DLD1 (cell line): ENCODE data around the gene PANK4.
"Not testable (repeated sequence)": the region's sequence is repeated elsewhere in the genome, so short reads cannot be mapped to it uniquely, and the experiment has no call there.

Experiments
- in situ Hi-C: cut with HindIII; loops from 2 replicates; pipeline ENCODE4 v1.10.0; 2017; ENCODE audit warnings: low sequenced_read_pairs

The PANK4 gene

DNA sequence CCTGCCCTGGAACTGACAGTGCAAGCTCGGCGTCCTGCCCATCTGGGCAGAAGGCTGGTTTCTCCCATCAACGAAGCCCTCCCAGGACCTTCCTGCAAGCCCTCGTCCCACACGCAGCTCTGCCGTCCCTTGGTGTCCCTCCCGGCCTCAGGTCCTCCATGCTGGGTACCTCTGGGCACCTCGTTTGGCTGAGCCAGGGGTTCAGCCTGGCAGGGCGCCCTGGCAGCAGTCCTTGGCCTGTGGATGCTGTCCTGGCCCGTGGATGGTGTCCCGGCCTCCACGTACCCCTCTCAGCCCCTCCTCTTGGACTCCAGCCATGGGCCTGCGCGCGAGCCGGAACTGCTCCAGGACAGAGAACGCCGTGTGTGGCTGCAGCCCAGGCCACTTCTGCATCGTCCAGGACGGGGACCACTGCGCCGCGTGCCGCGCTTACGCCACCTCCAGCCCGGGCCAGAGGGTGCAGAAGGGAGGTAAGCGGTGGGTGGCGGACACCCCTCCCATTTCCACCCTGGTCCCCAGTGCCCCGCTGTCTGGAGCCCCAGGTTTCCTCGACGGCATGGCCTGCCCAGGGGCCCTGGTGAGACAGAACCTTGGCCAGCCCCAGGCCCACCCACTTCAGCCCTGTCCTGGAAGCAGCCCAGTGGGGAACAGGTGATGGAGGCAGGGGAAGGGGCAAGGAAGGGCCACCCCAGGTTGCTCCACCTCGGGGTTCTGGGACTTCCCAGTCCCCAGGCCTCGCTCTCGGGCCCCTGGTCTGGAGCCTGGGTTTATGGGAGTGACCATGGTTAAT is 33.3 kb upstream of the PANK4 start:
- in situ Hi-C loops: no loop called here

GRCh38 chr1:2558861-2559260 is 32.5 kb upstream of the PANK4 start:
- in situ Hi-C loops: no loop called here

DNA sequence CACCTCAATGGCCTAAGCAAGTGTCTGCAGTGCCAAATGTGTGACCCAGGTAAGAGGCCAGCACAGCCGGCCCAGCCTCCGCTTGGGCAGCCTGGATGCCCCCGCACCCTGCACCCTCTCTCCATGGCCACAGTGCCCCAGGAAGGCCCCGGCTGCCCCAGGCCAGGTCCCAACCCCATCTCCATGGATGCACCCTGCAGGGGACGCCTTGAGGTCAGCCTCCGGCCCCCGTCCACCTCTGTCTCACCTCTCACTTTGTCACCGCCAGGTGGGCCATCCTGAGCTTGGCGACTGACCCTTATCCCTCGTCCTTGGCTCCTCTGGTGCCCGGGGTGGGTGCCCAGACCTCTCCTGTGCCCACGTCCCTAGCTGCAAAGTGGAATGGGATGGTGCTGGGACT is 32.0 kb upstream of the PANK4 start:
- in situ Hi-C loops: no loop called here

DNA sequence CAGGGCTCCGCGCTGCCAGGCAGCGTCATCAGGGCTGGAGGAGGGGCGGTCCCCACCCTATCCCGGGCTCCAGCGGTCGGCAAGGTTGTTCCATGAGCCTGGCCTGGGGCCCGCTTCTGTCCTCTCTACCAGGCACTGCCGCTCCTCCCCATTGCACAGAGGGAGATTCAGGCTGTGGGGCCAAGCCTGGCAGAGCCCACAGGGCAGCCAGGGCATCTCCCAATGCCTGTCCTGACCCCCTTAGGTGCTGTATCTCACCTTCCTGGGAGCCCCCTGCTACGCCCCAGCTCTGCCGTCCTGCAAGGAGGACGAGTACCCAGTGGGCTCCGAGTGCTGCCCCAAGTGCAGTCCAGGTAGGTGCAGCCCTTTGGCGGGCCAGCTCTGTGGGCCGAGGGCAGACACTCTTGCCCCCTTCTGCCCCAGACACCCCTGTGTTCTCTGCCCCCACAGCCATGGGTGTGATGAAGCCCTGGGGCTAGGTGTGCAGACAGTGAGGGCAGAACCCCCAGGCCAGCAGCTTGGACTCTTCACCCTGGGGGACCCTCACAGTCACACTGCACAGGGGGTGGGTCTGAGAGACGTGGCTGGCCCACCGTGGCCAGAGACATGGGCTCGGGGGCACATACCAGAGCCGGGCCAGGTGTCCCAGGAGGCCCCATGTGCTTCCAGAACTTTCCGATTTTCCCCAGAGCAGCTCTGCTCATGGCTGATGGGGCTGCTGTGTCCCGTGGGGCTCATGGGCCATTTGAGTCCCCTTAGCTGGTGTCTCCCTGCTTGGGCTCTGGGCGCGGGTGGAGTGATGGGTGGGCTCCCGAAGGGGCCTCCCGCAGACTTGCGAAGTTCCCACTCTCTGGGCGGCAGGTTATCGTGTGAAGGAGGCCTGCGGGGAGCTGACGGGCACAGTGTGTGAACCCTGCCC is 31.3 kb upstream of the PANK4 start:
- in situ Hi-C loops: no loop called here

DNA sequence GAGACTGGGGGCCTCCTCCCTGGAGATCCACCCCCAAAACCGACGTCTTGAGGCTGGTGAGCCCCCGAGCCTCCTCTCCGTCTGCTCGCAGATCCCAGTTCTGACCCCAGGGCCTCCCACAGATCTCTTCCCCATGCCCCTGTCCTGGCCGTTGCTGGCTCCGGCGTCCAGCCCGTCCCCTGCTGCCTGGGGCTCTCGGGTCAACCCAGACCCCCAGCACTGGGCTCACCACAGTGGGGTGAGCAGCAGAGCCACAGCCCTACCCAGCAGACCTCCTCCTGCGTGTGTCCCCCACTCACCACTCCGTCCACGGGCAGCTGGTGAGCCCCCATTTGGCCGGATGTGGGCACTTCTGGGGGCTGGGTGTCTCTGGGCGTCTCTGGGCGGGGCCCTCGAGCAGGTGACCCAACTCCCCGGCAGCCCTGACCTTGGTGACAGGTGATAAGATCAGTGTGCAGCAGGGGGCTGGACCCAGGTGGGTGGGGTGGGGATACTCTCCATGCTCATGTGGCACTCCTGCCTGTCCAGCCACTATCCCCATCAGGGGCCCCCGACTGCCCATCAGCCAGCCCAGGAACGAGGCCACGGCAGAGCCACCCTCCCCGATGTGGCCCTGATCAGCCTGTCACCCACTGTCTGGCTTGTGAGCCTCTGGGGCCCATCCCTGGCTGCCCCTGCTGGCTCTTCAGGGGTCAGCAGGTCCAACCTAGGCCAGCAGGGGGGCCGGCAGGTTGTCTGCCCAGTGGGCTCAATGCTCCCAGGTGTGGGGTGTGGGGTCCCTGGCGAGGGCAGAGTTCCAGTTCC is 30.5 kb upstream of the PANK4 start:
- in situ Hi-C loops: no loop called here

DNA sequence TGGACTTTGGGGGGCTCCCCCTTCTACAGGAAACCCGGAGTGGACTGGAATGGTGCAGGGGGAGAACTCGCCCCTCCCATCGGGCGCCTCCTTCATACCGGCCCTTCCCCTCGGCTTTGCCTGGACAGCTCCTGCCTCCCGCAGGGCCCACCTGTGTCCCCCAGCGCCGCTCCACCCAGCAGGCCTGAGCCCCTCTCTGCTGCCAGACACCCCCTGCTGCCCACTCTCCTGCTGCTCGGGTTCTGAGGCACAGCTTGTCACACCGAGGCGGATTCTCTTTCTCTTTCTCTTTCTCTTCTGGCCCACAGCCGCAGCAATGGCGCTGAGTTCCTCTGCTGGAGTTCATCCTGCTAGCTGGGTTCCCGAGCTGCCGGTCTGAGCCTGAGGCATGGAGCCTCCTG is 29.9 kb upstream of the PANK4 start, which contains the start of gene TNFRSF14:
TSS of gene TNFRSF14 (plus strand) at position 95 of the 401 bp plus-strand sequence. CDS start at position 389, 294 bp downstream.
- in situ Hi-C loops: no loop called here

- in situ Hi-C loops: no loop called here
These were observed 29.4 kb upstream of the PANK4 start for GRCh38 chr1:2555634-2556276.

GRCh38 chr1:2554621-2555387 is 28.4 kb upstream of the PANK4 start:
- in situ Hi-C loops: no loop called here

- in situ Hi-C loops: no loop called here
These were observed 27.6 kb upstream of the PANK4 start for GRCh38 chr1:2553871-2554620.

DNA sequence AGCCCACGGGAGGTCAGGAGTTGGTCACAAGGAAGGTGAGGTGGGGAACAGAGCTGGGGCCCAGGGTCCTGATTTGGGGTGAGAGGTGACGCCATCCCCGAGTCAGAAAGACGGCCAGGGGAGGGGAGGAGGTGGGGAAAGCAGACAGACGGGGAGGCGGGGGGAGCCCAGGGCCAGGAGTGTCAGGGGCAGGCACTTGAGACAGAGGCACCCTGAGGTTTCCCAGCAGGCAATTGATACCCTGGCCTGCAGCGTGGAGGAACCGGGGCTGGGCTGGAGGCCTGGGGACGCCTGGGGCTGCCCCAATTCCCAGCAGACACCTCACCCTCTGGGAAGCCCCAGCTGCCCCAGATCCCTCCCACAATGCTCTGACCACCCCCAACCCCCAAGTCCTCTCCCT is 26.7 kb upstream of the PANK4 start:
- in situ Hi-C loops: not testable (repeated sequence)

DNA sequence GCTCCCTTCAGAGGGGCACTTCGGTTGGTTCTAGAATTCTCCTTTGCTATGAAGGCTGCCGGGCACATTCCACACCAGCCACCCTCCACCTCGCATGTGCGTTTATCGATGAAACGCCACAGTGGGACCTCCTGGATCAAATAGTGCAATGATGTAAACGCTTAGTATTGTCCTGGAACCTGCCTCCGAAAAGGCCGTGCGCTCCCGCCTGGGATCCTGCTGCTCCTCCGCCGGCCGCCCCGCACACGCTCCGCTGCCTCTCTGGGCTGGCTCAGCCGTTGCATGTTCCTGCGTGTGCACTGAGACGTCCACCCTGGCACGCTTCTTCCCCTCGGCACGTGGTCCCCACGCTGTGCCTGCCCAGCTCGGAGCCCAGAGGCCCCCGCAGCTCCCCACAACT is 25.8 kb upstream of the PANK4 start:
- in situ Hi-C loops: no loop called here

DNA sequence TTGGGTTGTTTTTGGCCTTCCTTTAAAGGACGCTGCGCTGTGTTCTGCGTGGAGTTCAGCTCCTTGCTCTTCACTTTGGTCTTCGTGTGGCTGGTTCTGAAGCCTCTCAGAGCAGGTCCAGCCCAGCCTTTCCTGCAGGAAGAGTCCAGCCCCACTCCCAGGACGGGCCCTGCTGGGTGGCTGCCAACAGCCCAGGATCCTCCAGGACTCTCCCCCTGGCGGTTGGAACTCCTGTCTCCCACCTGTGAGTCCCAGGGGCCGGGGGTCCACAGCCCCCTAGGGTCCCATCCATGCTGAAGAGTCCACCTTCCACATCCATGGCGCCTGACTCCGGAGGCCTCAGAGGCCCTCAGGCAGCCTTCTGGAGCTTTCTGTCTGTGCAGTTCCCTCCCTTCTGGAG is 25.1 kb upstream of the PANK4 start:
- in situ Hi-C loops: not testable (repeated sequence)

DNA sequence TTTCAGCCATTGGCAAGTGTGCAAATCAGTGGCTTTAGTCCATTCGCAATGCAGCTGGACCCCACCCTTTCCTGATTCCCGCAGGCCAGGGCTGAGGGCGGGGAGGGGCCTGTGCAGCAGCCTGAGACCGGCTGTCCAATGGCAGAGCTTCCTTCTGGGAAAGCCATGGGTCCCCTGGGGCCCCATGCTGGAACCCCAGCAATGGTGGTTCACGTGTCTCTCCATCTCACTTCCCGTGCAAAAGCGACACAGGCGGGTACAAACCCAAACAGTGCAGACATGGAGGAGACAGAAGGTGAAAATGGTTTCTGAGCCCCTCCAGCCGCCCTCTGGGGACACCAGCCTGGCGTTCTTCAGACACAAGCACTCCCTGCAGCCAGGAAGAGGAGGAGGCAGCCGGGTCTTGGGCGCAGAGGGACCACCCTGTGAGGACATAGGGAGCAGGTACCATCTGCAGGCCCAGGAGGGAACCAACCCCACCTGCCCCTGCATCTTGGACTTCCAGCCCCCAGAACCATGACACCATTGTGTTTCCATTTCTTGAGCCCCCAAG is 24.0 kb upstream of the PANK4 start:
- in situ Hi-C loops: not testable (repeated sequence)

DNA sequence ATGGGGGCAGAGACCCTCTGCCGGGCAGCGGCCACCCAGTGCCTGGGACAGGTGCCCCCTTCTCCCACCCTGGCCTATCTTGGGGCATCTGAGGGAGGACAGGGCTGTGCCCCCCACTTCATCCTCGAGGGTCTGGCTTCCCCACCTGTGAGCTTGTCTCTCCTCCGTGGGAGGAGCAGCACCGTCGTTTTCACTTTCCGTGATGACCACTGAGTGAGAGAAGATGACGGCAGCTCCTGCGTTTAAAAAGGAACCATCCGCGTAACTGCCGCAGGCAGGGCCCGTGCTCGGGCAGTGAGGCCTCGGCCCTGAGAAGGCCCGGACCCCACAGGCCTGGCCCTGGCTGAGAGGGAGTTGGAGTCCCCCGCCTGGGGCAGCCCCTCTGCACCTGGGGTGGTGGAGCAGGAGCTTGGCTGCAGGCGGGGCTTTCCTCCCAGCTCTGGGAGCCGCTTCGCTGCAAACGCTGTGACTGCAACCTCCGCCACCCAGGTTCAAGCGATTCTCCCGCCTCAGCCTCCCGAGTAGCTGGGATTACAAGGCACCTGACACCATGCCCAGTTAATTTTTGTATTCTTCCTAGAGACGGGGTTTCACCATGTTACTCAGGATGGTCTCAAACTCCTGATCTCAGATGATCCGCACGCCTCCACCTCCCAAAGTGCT is 23.1 kb upstream of the PANK4 start:
- in situ Hi-C loops: not testable (repeated sequence)

DNA sequence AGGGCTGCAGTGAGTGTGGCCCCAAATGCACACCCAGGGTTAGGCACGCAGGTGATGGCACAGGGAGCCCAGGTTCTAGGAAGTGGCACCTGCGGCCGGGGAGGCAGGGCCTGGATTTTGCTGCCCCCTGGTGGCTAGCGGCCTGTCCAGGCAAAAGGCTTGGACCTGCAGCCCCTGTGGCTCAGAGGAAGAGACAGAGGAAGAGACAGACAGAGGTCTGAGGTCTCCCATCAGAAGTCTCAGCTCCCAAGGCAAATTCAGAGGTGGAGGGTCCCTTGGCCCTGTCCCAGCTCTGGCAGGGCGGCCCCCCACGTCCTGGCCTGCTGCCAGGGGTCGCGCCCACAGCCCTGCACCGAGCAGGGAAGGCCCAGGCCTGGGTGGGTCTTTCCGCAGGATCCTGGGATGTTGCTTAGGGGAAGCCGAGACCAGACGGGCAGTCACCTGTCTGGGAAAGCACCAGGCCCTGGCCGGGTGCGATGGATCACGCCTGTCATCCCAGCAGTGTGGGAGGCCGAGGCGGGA is 21.7 kb upstream of the PANK4 start:
- in situ Hi-C loops: no loop called here

DNA sequence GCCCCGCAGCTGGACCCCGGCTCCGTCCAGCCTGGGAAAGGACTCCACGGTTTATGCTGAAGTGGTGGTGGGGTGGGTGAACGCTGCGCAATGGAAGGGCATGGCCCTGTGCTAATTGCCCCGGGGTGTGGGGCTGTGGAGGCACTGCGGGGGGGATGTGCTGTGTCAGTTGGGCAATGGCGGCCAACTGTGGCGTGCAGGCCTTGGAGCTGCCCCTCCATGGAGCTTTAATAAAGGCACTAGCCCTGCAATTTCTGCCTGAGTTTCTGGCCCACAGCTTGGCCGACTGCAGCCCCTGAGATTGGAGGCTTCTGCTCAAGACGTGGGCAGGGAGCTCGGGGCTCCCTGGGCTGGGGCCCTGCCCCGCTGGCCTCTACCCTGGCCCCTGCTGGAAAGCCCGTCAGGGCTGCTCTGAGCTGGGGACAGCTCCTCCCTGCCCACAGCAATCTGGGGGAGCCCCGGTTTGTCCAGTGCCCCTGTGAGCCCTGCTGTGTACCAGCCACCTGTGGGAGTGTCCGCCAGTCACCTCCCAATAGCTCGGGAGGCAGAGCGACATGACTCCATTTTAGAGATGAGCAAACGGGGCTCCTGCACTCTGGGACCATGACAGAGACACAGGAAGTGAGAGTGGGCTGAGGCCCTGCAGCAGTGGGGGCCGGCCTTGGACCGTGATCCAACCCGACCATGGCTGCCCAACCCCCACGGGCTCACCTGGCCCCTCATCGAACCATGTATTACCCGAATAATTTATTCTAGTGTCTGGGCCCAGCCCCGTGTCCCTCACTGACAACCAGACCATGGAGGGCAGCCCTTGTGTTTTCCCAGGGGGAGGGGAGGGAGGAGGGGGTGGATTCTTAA is 21.0 kb upstream of the PANK4 start:
- in situ Hi-C loops: no loop called here
